ENCODE data around the gene ARID1A. TPM values are rescaled to one million over a fixed set of nuclear protein-coding genes. Genes with fewer than 3 reads are reported as not detected.

The ARID1A gene
- total and polyA plus RNA-seq, 2 donors (not counting 3 experiments of a cell fraction or from before 2014, with no cell fraction given) = 36.9 to 77.2 TPM

GRCh38 chr1:26729633-26730032 lies 33.8 kb downstream of the ARID1A start:
- ChIA-PET CTCF (interaction anchor here (1.0 to 1.7 kb wide), 2 partner anchors 60 to 119 kb away, joined by 4 to 5 read pairs; no protein-coding TSS in a partner anchor), POLR2A (no interaction called here)
- intact Hi-C loops (cut with micrococcal nuclease) (no loop called here), dilution Hi-C loops (cut with MboI; ENCODE audit: extremely low pct_ligation_motif_present, low sequenced_read_pairs) (no loop called here)
- Histone ChIP-seq H3K9me3 (replicated peaks; ENCODE audit: control insufficient read depth, insufficient read depth, low read length) (no peaks in the 10 kb centered on the region), H2AFZ (ENCODE audit: low read depth, low read length) (no peak overlapping the region), H3K4me1 (ENCODE audit: control insufficient read depth, extremely low read depth, insufficient read depth, low read length) (peaks cover 23% of the 10 kb centered on the region), H4K20me1 (replicated peaks; ENCODE audit: control insufficient read depth, extremely low read depth, insufficient read depth, low read length) (peaks cover 18% of the 10 kb centered on the region), H3K27me3 (ENCODE audit: control insufficient read depth in 2 of 2, insufficient read depth in 2 of 2, low read length in 2 of 2) (no peaks in the 10 kb centered on the region), H3K79me2 (ENCODE audit: control insufficient read depth, insufficient read depth, low read length) (peaks cover 95% of the 10 kb centered on the region), H3K9ac (replicated peaks; ENCODE audit: extremely low read depth, insufficient read depth, low read length) (no peak overlapping the region), H3K9me1 (replicated peaks; ENCODE audit: control insufficient read depth, extremely low read depth, insufficient read depth, low read length) (no peaks in the 10 kb centered on the region), H3K27ac (ENCODE audit: insufficient read depth, low read depth, low read length) (no peak overlapping the region), H3K4me2 (ENCODE audit: insufficient read depth, low read length) (no peak overlapping the region), H3K4me3 (replicated peaks in 1 of 3; ENCODE audit: insufficient read depth in 1 of 3, low read depth in 1 of 3, low read length in 3 of 3) (no peak overlapping the region), H3K36me3 (ENCODE audit: control insufficient read depth in 2 of 2, extremely low read depth in 1 of 2, insufficient read depth in 2 of 2, low read length in 2 of 2) (peaks cover 21 to 41% of the 10 kb centered on the region in 2 experiments)
- no TSS peak for BruUV-seq (replicated peaks)
- no peak for TF ChIP-seq EZH2 (IDR thresholded peaks at IDR 0.05; ENCODE audit: borderline replicate concordance, low read depth, low read length, severe bottlenecking)
- no peak for TF ChIP-seq FOS (IDR thresholded peaks at IDR 0.05; ENCODE audit: borderline replicate concordance, insufficient read depth, low read length)
- TF ChIP-seq POLR2AphosphoS5 (IDR thresholded peaks at IDR 0.05; ENCODE audit: insufficient read depth, low read depth, low read length) = no peak
- TF ChIP-seq JUN (IDR thresholded peaks at IDR 0.05; ENCODE audit: borderline replicate concordance, insufficient read depth, insufficient read length, low read depth) = no peak
- TF ChIP-seq GATA2 (IDR thresholded peaks at IDR 0.05; ENCODE audit: insufficient read depth, insufficient read length, low read depth, low read length) = no peak
- TF ChIP-seq, protein P1, sequence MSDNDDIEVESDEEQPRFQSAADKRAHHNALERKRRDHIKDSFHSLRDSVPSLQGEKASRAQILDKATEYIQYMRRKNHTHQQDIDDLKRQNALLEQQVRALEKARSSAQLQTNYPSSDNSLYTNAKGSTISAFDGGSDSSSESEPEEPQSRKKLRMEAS (IDR thresholded peaks at IDR 0.05; ENCODE audit: insufficient read depth, insufficient read length) = no peak
- TF ChIP-seq MYC (IDR thresholded peaks at IDR 0.05; ENCODE audit: low read depth, low read length) = no peak
- no peak for TF ChIP-seq POLR2A (IDR thresholded peaks at IDR 0.05; ENCODE audit: low read depth, low read length)
- TF ChIP-seq CTCF (IDR thresholded peaks at IDR 0.05; ENCODE audit: extremely low read depth in 1 of 2, insufficient read depth in 1 of 2, low read depth in 1 of 2, low read length in 2 of 2) = no peak
- no peak for FAIRE-seq
- DNase-seq (ENCODE audit: low read depth, low spot score) = no peak
